Upper lobe of left lung (tissue), 6 donors: ENCODE results near the gene CRIP1. TPM values are rescaled to one million over a fixed set of nuclear protein-coding genes. Genes with fewer than 3 reads are reported as not detected.

ENCODE experiments used
- ATAC-seq, 2 donors: fragments of 200-7000 bp; cut with Tn5 transposase; one replicate each; pipeline ENCODE4 v1.9.1; 2022; ENCODE audit warnings: mild to moderate bottlenecking in 2 of 2, moderate library complexity in 2 of 2; ENCODE audit not compliant: low FRiP score in 2 of 2
- DNase-seq, 2 donors: peaks; one replicate each; pipeline ENCODE4 v3.0.0-alpha.2; 2019 to 2020
- H3K27ac ChIP-seq, 4 donors: fragments of 200-600 bp; sonication (generic); one replicate each; pipeline ENCODE4 v1.5.1; 2016 to 2019
- H3K27me3 ChIP-seq, 4 donors: fragments of 200-600 bp; sonication (generic); one replicate each; pipeline ENCODE4 v1.5.1; 2017 to 2019
- H3K36me3 ChIP-seq, 4 donors: fragments of 200-600 bp; sonication (generic); one replicate each; pipeline ENCODE4 v1.5.1; 2016 to 2019
- H3K4me1 ChIP-seq, 4 donors: fragments of 200-600 bp; sonication (generic); one replicate each; pipeline ENCODE4 v1.5.1; 2018 to 2019
- H3K4me3 ChIP-seq, 4 donors: fragments of 200-600 bp; sonication (generic); one replicate each; pipeline ENCODE4 v1.5.1; 2017 to 2019; ENCODE audit warnings: mild to moderate bottlenecking in 2 of 4, moderate library complexity in 1 of 4
- H3K9me3 ChIP-seq, 4 donors: fragments of 200-600 bp; sonication (generic); one replicate each; pipeline ENCODE4 v1.5.1; 2018 to 2019
- CTCF ChIP-seq, 6 experiments: fragments of 450-650 bp in 4 of 6; fragments of 200-600 bp in 2 of 6; sonication (generic) in 2 of 6; IDR thresholded peaks; one replicate each; pipeline ENCODE4 v1.5.1; 2016 to 2019; ENCODE audit warnings: antibody characterized with exemption in 6 of 6
- EP300 ChIP-seq, 4 donors: sonication (generic); formaldehyde crosslinking; IDR thresholded peaks; one replicate each; pipeline ENCODE4 v1.5.1; 2017; ENCODE audit warnings: antibody characterized with exemption in 4 of 4, control low read depth in 2 of 4
- POLR2A ChIP-seq, 4 donors: fragments of 450-650 bp; IDR thresholded peaks; one replicate each; pipeline ENCODE4 v1.5.1; 2016 to 2017; ENCODE audit warnings: antibody characterized with exemption in 4 of 4, mild to moderate bottlenecking in 2 of 4
- POLR2AphosphoS5 ChIP-seq, 2 donors: sonication (generic); formaldehyde crosslinking; IDR thresholded peaks; one replicate each; pipeline ENCODE4 v1.5.1; 2017; ENCODE audit warnings: antibody characterized with exemption in 2 of 2
- WGBS, 2 donors: methylation state at CpG; one replicate each; pipeline ENCODE4 v1.1.5; 2017 to 2018; 5-methylcytosine and 5-hydroxymethylcytosine counted together
- total RNA-seq, 6 donors: library from RNA; depleted of rRNA in 4 of 6; stranded (reverse); fragments of >200 nt in 4 of 6; gene quantifications; one replicate each; pipeline versions ENCODE4 v1.1.0 to v1.2.1, GENCODE V29; 2016 to 2021
- donor health status: DM: no; HTN: no; CAD: no; lungs with moderate emphysema.
- donor health status: DM: no; HTN: yes; CAD: no; lungs with severe emphysema.

The CRIP1 gene
- total RNA-seq, 6 donors from 2014 or later: 26.2 to 425 (median 200) TPM

GRCh38 chr14:105525861-105526775 lies 39.4 kb downstream of the CRIP1 start, which contains the start of gene TMEM121:
Gene TMEM121, plus strand, starts transcription at chr14:105526583. Its CDS starts 2,252 bp downstream, at chr14:105528835.
- Histone ChIP-seq H3K9me3 (no peaks in the 10 kb centered on the region), H3K36me3 (no peaks in the 10 kb centered on the region), H3K27me3 (peaks cover 0 to 35% (median 19%) of the 10 kb centered on the region in 4 donors), H3K4me3 (peak within 1 kb of the TSS; percentile 31 to 80 (median 53)), H3K27ac (peak within 1 kb of the TSS in 2 of 4 donors; percentile 55 to 64), H3K4me1 (peaks cover 34 to 47% (median 38%) of the 10 kb centered on the region in 4 donors)
- TF ChIP-seq CTCF (IDR thresholded peaks at IDR 0.05) (no peak), POLR2A (IDR thresholded peaks at IDR 0.05) (no peak), EP300 (IDR thresholded peaks at IDR 0.05) (no peak), POLR2AphosphoS5 (IDR thresholded peaks at IDR 0.05) (no peak)
- ATAC-seq (peak in 1 of 2 donors; percentile 18), DNase-seq (peak in 1 of 2 donors; percentile 90)
- WGBS, 2 donors: 0 to 4% methylated on average over 3 to 18 of the region's 88 CpGs

GRCh38 chr14:105526776-105527380 lies 40.2 kb downstream of the CRIP1 start:
- Histone ChIP-seq H3K36me3 (no peaks in the 10 kb centered on the region), H3K27ac (peak overlapping the region in 2 of 4 donors; percentile 4 to 55), H3K9me3 (no peaks in the 10 kb centered on the region), H3K4me3 (peak overlapping the region; percentile 31 to 80 (median 53)), H3K4me1 (peaks cover 34 to 47% (median 38%) of the 10 kb centered on the region in 4 donors), H3K27me3 (peaks cover 0 to 35% (median 19%) of the 10 kb centered on the region in 4 donors)
- 4 to 10% methylated on average over 8 to 20 of the region's 48 CpGs for WGBS, 2 donors
- no peak for TF ChIP-seq EP300 (IDR thresholded peaks at IDR 0.05)
- no peak for TF ChIP-seq POLR2A (IDR thresholded peaks at IDR 0.05)
- no peak for TF ChIP-seq CTCF (IDR thresholded peaks at IDR 0.05)
- TF ChIP-seq POLR2AphosphoS5 (IDR thresholded peaks at IDR 0.05): no peak
- peak in 1 of 2 donors; percentile 3 for ATAC-seq
- DNase-seq: peak in 1 of 2 donors; percentile 87

GRCh38 chr14:105527381-105527825 lies 40.7 kb downstream of the CRIP1 start:
- TF ChIP-seq POLR2A (IDR thresholded peaks at IDR 0.05) (no peak), CTCF (IDR thresholded peaks at IDR 0.05) (no peak), EP300 (IDR thresholded peaks at IDR 0.05) (no peak), POLR2AphosphoS5 (IDR thresholded peaks at IDR 0.05) (no peak)
- 32% methylated on average over 23 of the region's 23 CpGs; no CpG with 5 or more reads in 1 of the 2 donors for WGBS, 2 donors
- DNase-seq: no peak
- Histone ChIP-seq H3K9me3 (no peaks in the 10 kb centered on the region), H3K4me3 (peak overlapping the region; percentile 31 to 80 (median 53)), H3K4me1 (peaks cover 34 to 47% (median 38%) of the 10 kb centered on the region in 4 donors), H3K27ac (peak overlapping the region in 2 of 4 donors; percentile 4 to 35), H3K36me3 (no peaks in the 10 kb centered on the region), H3K27me3 (peaks cover 0 to 35% (median 19%) of the 10 kb centered on the region in 4 donors)
- ATAC-seq: peak in 1 of 2 donors; percentile 4

GRCh38 chr14:105527826-105528585 lies 41.3 kb downstream of the CRIP1 start:
- peak overlapping the region; percentile 41 to 80 (median 65) for H3K4me3 ChIP-seq
- TF ChIP-seq EP300 (IDR thresholded peaks at IDR 0.05): no peak
- TF ChIP-seq POLR2A (IDR thresholded peaks at IDR 0.05): no peak
- peak; percentile 42 to 47 for TF ChIP-seq POLR2AphosphoS5 (IDR thresholded peaks at IDR 0.05)
- peak; percentile 90 to 97 (median 93) for TF ChIP-seq CTCF (IDR thresholded peaks at IDR 0.05)
- no peaks in the 10 kb centered on the region for H3K9me3 ChIP-seq
- peaks cover 0 to 35% (median 19%) of the 10 kb centered on the region in 4 donors for H3K27me3 ChIP-seq
- H3K36me3 ChIP-seq: no peaks in the 10 kb centered on the region
- H3K27ac ChIP-seq: peak overlapping the region; percentile 35 to 73 (median 68)
- WGBS, 2 donors: 6 to 7% methylated on average over 6 to 59 of the region's 67 CpGs
- H3K4me1 ChIP-seq: peaks cover 34 to 47% (median 38%) of the 10 kb centered on the region in 4 donors
- ATAC-seq (peak; percentile 70 to 90), DNase-seq (peak; percentile 71 to 96)
